ENCODE results near the gene ACACB. TPM values are rescaled to one million over a fixed set of nuclear protein-coding genes. Genes with fewer than 3 reads are reported as not detected.

ACACB gene
- total RNA-seq, 4 donors from 2014 or later: 69.5 to 132 (median 93.6) TPM

DNA sequence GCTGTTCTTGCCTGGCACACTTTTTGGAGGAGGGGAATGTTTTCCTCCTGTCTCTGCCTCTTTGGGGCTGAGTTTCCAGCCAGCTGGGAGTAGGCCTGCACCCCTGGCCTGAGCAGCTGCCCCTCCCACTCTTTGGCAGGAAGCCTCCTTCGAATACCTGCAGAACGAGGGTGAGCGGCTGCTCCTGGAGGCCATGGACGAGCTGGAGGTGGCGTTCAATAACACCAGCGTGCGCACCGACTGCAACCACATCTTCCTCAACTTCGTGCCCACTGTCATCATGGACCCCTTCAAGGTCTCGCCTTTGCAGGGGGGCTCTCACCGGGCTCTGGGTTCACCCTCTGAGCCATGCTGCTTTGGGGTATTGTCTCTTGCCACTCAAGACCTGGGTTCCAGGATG is 123.3 kb downstream of the ACACB start:
- in situ Hi-C loops (cut with MboI; ENCODE audit: low pct_ligation_motif_present in 1 of 4, low pct_unique_long_range_greater_than_20kb in 1 of 4, low sequenced_read_pairs in 3 of 4): no loop called here
- no peak overlapping the region for H3K27ac ChIP-seq
- TF ChIP-seq, protein P1, sequence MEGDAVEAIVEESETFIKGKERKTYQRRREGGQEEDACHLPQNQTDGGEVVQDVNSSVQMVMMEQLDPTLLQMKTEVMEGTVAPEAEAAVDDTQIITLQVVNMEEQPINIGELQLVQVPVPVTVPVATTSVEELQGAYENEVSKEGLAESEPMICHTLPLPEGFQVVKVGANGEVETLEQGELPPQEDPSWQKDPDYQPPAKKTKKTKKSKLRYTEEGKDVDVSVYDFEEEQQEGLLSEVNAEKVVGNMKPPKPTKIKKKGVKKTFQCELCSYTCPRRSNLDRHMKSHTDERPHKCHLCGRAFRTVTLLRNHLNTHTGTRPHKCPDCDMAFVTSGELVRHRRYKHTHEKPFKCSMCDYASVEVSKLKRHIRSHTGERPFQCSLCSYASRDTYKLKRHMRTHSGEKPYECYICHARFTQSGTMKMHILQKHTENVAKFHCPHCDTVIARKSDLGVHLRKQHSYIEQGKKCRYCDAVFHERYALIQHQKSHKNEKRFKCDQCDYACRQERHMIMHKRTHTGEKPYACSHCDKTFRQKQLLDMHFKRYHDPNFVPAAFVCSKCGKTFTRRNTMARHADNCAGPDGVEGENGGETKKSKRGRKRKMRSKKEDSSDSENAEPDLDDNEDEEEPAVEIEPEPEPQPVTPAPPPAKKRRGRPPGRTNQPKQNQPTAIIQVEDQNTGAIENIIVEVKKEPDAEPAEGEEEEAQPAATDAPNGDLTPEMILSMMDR (IDR thresholded peaks at IDR 0.05): no peak
- TF ChIP-seq POLR2A (IDR thresholded peaks at IDR 0.05) (no peak), EP300 (IDR thresholded peaks at IDR 0.05; ENCODE audit: low read depth) (no peak), POLR2AphosphoS5 (IDR thresholded peaks at IDR 0.05) (no peak)
- intact Hi-C loops (cut with DNase I; ENCODE audit: low total_unique reads): no loop called here
- H3K4me3 ChIP-seq: no peak overlapping the region
- no peaks in the 10 kb centered on the region for H3K27me3 ChIP-seq
- no peak for DNase-seq
- 92% methylated on average over 6 of the region's 11 CpGs; no CpG with 5 or more reads in 1 of the 2 donors for WGBS, 2 donors (ENCODE audit: low coverage in 1 of 2)
- no peaks in the 10 kb centered on the region for H3K9me3 ChIP-seq
- H3K4me1 ChIP-seq: no peaks in the 10 kb centered on the region
- peaks cover 0 to 83% (median 33%) of the 10 kb centered on the region in 4 donors for H3K36me3 ChIP-seq

DNA sequence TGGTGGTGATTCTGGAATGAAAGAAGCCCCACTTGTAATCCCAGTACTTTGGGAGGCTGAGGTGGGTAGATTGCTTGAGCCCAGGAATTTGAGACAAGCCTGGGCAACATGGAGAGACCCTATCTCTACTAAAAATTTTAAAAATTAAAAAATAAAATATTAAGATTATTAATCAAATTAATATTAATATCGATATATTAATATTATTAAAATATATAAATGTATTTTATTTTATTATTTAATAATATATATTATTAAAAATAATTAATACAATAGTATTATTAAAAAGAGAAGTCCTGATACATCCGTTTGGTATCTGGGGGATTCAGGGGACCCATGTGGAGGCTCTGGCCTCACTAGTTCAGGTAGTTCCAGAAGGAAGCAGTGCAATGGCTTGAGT is 124.0 kb downstream of the ACACB start:
- no peak for DNase-seq
- Histone ChIP-seq H3K36me3 (peaks cover 0 to 82% (median 32%) of the 10 kb centered on the region in 4 donors), H3K9me3 (no peaks in the 10 kb centered on the region), H3K27me3 (no peaks in the 10 kb centered on the region), H3K27ac (no peak overlapping the region), H3K4me3 (no peak overlapping the region), H3K4me1 (no peaks in the 10 kb centered on the region)
- no peak for TF ChIP-seq EP300 (IDR thresholded peaks at IDR 0.05; ENCODE audit: low read depth)
- TF ChIP-seq, protein P1 (IDR thresholded peaks at IDR 0.05): no peak
- no peak for TF ChIP-seq POLR2AphosphoS5 (IDR thresholded peaks at IDR 0.05)
- in situ Hi-C loops (cut with MboI; ENCODE audit: low pct_ligation_motif_present in 1 of 4, low pct_unique_long_range_greater_than_20kb in 1 of 4, low sequenced_read_pairs in 3 of 4): no loop called here
- intact Hi-C loops (cut with DNase I; ENCODE audit: low total_unique reads): no loop called here
- WGBS, 2 donors (ENCODE audit: low coverage in 1 of 2): 91 to 100% methylated on average over 2 of the region's 2 CpGs

DNA sequence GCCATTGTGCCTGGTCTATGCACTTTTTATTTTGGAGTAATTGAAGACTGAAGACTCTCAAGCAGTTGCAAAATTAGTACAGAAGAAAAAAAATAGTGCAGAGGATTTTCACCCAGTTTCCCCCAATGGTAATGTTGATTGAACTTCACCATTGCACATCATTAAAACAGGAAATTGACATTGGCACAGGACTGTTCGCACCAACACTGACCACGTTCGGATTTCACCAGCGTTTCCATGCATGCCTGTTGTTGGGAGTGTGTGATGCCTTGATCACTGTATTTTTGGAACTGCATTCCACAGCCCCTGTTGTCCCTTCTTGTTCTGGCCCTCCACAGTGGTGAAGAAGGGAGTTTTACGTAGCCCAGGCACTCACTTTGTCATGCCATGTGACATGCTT is 125.5 kb downstream of the ACACB start:
- in situ Hi-C loops (cut with MboI; ENCODE audit: low pct_ligation_motif_present in 1 of 4, low pct_unique_long_range_greater_than_20kb in 1 of 4, low sequenced_read_pairs in 3 of 4) (no loop called here), intact Hi-C loops (cut with DNase I; ENCODE audit: low total_unique reads) (no loop called here)
- TF ChIP-seq POLR2AphosphoS5 (IDR thresholded peaks at IDR 0.05) (no peak), POLR2A (IDR thresholded peaks at IDR 0.05) (no peak), EP300 (IDR thresholded peaks at IDR 0.05; ENCODE audit: low read depth) (no peak)
- TF ChIP-seq, protein P1 (IDR thresholded peaks at IDR 0.05): no peak
- Histone ChIP-seq H3K36me3 (peaks cover 0 to 82% (median 30%) of the 10 kb centered on the region in 4 donors), H3K27me3 (no peaks in the 10 kb centered on the region), H3K4me3 (no peak overlapping the region), H3K4me1 (no peaks in the 10 kb centered on the region), H3K9me3 (no peaks in the 10 kb centered on the region), H3K27ac (no peak overlapping the region)
- DNase-seq: no peak
- 94 to 100% methylated on average over 3 to 5 of the region's 5 CpGs for WGBS, 2 donors (ENCODE audit: low coverage in 1 of 2)

DNA sequence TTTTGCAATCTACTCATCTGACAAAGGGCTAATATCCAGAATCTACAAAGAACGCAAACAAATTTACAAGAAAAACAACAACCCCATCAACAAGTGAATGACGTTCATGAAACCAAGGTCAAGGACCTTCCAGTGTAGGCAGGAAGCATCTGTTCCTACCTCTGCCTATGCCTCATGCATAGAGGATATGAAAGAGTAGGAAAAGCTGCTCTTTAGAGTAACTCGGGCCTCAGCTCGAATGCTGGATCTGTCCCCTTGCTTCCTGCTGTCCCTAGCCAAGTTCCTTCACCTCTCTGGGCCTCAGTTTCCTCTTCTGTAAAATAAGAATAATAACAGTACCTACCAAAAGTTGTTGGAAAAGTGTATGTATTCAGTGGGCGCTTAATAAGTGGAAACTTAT is 127.7 kb downstream of the ACACB start:
- in situ Hi-C loops (cut with MboI; ENCODE audit: low pct_ligation_motif_present in 1 of 4, low pct_unique_long_range_greater_than_20kb in 1 of 4, low sequenced_read_pairs in 3 of 4): no loop called here
- WGBS, 2 donors (ENCODE audit: low coverage in 1 of 2): 80 to 90% methylated on average over 2 to 5 of the region's 5 CpGs
- Histone ChIP-seq H3K27me3 (no peaks in the 10 kb centered on the region), H3K36me3 (peaks cover 0 to 73% (median 26%) of the 10 kb centered on the region in 4 donors), H3K9me3 (no peaks in the 10 kb centered on the region), H3K4me3 (no peak overlapping the region), H3K27ac (no peak overlapping the region), H3K4me1 (peaks cover 0 to 14% (median 8%) of the 10 kb centered on the region in 4 donors)
- TF ChIP-seq POLR2AphosphoS5 (IDR thresholded peaks at IDR 0.05) (no peak), EP300 (IDR thresholded peaks at IDR 0.05; ENCODE audit: low read depth) (no peak), POLR2A (IDR thresholded peaks at IDR 0.05) (no peak)
- TF ChIP-seq, protein P1 (IDR thresholded peaks at IDR 0.05): no peak
- intact Hi-C loops (cut with DNase I; ENCODE audit: low total_unique reads): no loop called here
- no peak for DNase-seq
